GM10248 (cell line): Measurements from ENCODE around the gene OSBPL8.

Experiments
- CTCF ChIA-PET: fragments of 300-600 bp; sonication (Branson Sonifier 250); formaldehyde crosslinking; extraction: SDS; loops from one replicate; lab custom pipeline; 2021; ENCODE audit warnings: antibody characterized with exemption; lab: Yijun Ruan, JAX
- POLR2A ChIA-PET: fragments of 350-650 bp; sonication (Branson Sonifier 250); formaldehyde crosslinking; extraction: SDS; loops from one replicate; lab custom pipeline; 2020; ENCODE audit warnings: antibody characterized with exemption; lab: Yijun Ruan, JAX
- DNase-seq: peaks from one replicate; pipeline ENCODE4 v3.0.0; 2012; ENCODE audit errors: extremely low spot score
- CTCF ChIP-seq: IDR thresholded peaks from 2 replicates; pipeline ENCODE4 v1.5.1; 2012; ENCODE audit warnings: mild to moderate bottlenecking, low read depth; ENCODE audit errors: extremely low read depth, missing control alignments, control extremely low read depth

Gene OSBPL8

DNA sequence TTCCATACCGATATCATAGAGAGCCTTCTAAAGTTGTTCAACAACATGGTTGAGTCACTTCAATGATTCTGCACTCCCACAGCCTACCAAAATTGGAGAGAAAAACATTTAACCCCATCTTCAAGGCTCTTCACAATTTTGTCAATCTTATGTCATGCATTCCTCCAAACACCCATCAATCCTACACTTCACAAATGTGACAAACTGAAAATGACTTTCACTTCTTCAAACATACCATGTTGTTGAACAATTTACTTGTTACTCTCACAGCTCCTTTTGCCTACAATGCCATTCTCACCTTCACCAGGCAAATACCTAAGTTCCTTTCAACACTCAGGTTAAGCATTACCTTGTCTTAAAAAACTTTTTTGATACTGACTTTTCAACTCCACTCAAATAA, 88.0 kb downstream of the OSBPL8 start:
- POLR2A ChIA-PET, result no interaction called here
- TF ChIP-seq CTCF, result no peak
- CTCF ChIA-PET, result interaction anchor here (1.1 to 2.7 kb wide), 2 partner anchors 9 to 13 kb away, joined by 3 to 9 read pairs; no protein-coding TSS in a partner anchor
- DNase-seq, result no peak

- no peak for TF ChIP-seq CTCF
- DNase-seq, result peak; percentile 29
- CTCF ChIA-PET, result interaction anchor here (0.7 to 2.7 kb wide), 4 partner anchors 12 to 52 kb away, joined by 3 to 27 read pairs (median 8); no protein-coding TSS in a partner anchor
- POLR2A ChIA-PET, result interaction anchor here (1.2 kb wide), 1 partner anchor 439 kb away, joined by 3 read pairs; the partner anchor contains the start of gene PHLDA1
These were observed 89.3 kb downstream of the OSBPL8 start for GRCh38 chr12:76470028-76470939.

DNA sequence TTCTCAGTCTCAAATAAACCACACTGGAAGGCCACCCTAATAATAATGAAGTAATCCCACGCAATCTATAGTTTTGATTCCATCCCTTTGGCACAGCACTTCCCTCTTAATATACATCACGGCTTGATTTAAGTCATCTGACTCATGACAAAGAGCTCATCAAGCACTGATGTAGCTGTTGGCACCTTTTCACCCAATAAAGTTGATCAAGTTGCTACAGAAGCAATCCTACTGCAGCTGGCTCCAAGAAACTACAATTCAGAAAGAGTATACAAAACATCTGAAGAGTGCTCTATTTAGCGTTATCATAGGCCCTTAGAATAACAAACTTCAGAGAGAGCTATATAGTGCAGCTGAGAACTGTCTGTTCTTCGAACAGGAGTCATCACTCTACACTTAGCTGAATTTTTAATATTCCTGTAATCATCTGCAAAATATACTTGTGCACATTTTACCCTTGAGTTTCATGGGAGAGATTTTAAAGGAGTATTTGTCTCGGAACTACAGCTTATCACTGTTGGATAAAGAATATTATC, 94.9 kb downstream of the OSBPL8 start:
- POLR2A ChIA-PET, result no interaction called here

GRCh38 chr12:76462668-76463224, 96.8 kb downstream of the OSBPL8 start:
- POLR2A ChIA-PET, result no interaction called here
- TF ChIP-seq CTCF, result no peak
- CTCF ChIA-PET, result interaction anchor here (1.4 kb wide), 1 partner anchor 22 kb away, joined by 3 read pairs; no protein-coding TSS in a partner anchor
- DNase-seq, result no peak

More for the DNA sequence above, 94.9 kb downstream of the OSBPL8 start:
- CTCF ChIA-PET, result interaction anchor here (0.8 to 3.3 kb wide), 2 partner anchors 9 to 30 kb away, joined by 3 to 24 read pairs; no protein-coding TSS in a partner anchor
- TF ChIP-seq CTCF, result no peak
- no peak for DNase-seq

DNA sequence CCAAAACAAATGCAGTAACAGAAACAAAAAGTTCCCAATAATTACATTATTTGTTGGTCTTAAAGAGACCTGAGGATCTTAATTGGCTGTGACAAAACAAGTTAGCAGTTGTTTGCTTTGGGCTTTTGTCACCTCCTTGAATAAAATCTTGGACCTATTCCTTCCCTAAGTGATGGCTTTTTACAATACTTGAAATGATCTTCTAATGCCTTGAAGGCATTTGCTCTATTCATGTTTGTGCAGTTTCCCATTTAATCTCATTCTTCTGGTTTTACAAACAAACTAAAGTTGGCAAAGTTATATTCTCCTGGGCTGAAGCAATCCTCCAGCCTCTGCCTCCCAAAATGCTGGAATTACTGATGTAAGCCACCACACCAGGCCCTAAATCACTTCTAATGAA, 98.8 kb downstream of the OSBPL8 start:
- ChIA-PET CTCF (no interaction called here), POLR2A (no interaction called here)
- no peak for TF ChIP-seq CTCF
- no peak for DNase-seq

DNA sequence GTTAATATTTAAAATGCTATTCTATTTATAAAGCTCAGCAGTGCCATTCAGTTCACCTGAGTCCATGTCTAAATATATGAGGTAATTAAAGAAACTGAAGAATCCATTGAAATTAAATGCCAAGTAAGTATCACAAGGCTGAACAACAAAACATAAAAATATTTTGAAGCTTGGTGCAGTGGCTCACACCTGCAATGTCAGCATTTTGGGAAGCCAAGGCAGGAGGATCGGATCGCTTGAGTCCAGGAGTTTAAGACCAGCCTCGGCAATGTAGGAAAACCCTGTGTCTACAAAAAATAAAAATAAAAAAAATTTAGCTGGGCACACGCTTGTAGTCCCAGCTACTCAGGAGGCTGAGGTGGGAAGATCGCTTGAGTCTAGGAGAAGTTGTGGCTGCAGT, 101.8 kb downstream of the OSBPL8 start:
- POLR2A ChIA-PET, result no interaction called here
- TF ChIP-seq CTCF, result no peak
- DNase-seq, result no peak
- CTCF ChIA-PET, result interaction anchor here (0.8 to 2.3 kb wide), 2 partner anchors 11 to 14 kb away, joined by 3 to 6 read pairs; no protein-coding TSS in a partner anchor
